Astrocyte (in vitro differentiated cells and primary cell): ENCODE results near the gene ELMO1. TPM values are rescaled to one million over a fixed set of nuclear protein-coding genes. Genes with fewer than 3 reads are reported as not detected.

Source experiments
- DNase-seq: peaks from one replicate; pipeline ENCODE4 v3.0.0-alpha.2; 2010; ENCODE audit warnings: low read depth
- FAIRE-seq: peaks from 2 replicates; lab custom pipeline; 2011; peaks lifted over from hg19 to GRCh38; lab: Jason Lieb, UNC
- H2AFZ ChIP-seq: 2 replicates; pipeline ENCODE4 v1.6.0; 2012; ENCODE audit warnings: low read depth, low read length, inconsistent platforms
- H3K27ac ChIP-seq: 2 replicates; pipeline ENCODE4 v1.5.1; 2011; ENCODE audit warnings: low read depth, low read length, inconsistent platforms
- H3K27me3 ChIP-seq: 2 replicates; pipeline ENCODE4 v1.6.0; 2011; ENCODE audit warnings: low read length, inconsistent platforms; ENCODE audit not compliant: insufficient read depth
- H3K36me3 ChIP-seq: 2 replicates; pipeline ENCODE4 v1.5.1; 2011; ENCODE audit warnings: low read length, inconsistent platforms; ENCODE audit not compliant: insufficient read depth
- H3K4me1 ChIP-seq: 2 replicates; pipeline ENCODE4 v1.5.1; 2011; ENCODE audit warnings: low read length, inconsistent platforms; ENCODE audit not compliant: insufficient read depth
- H3K4me2 ChIP-seq: 2 replicates; pipeline ENCODE4 v1.6.0; 2012; ENCODE audit warnings: low read length, inconsistent platforms
- H3K4me3 ChIP-seq: 2 replicates; pipeline ENCODE4 v1.5.1; 2011; ENCODE audit warnings: low read depth, mild to moderate bottlenecking, low read length, inconsistent platforms; ENCODE audit not compliant: insufficient read depth
- H3K79me2 ChIP-seq: 2 replicates; pipeline ENCODE4 v1.6.0; 2012; ENCODE audit warnings: mild to moderate bottlenecking, low read length, inconsistent platforms; ENCODE audit not compliant: insufficient read depth
- H3K9ac ChIP-seq: 2 replicates; pipeline ENCODE4 v1.6.0; 2012; ENCODE audit warnings: mild to moderate bottlenecking, low read length, inconsistent platforms
- H3K9me3 ChIP-seq: 2 replicates; pipeline ENCODE4 v1.5.1; 2012; ENCODE audit warnings: low read depth, mild to moderate bottlenecking, low read length, inconsistent platforms; ENCODE audit not compliant: insufficient read depth
- H4K20me1 ChIP-seq: 2 replicates; pipeline ENCODE4 v1.6.0; 2012; ENCODE audit warnings: low read length, inconsistent platforms; ENCODE audit not compliant: insufficient read depth
- H3K27ac Mint-ChIP-seq: one replicate; pipeline ENCODE4 v1.8.0; 2021; ENCODE audit warnings: mild to moderate bottlenecking, mixed read lengths; ENCODE audit not compliant: unreplicated experiment
- H3K27me3 Mint-ChIP-seq: one replicate; pipeline ENCODE4 v1.8.0; 2021; ENCODE audit warnings: low read depth, mixed read lengths; ENCODE audit not compliant: unreplicated experiment
- H3K36me3 Mint-ChIP-seq: one replicate; pipeline ENCODE4 v1.8.0; 2021; ENCODE audit warnings: low read depth, mixed read lengths; ENCODE audit not compliant: unreplicated experiment
- H3K4me1 Mint-ChIP-seq: one replicate; pipeline ENCODE4 v1.8.0; 2021; ENCODE audit warnings: low read depth, mixed read lengths; ENCODE audit not compliant: unreplicated experiment
- H3K4me3 Mint-ChIP-seq: one replicate; pipeline ENCODE4 v1.8.0; 2021; ENCODE audit warnings: mild to moderate bottlenecking, moderate library complexity, mixed read lengths; ENCODE audit not compliant: unreplicated experiment
- H3K9me3 Mint-ChIP-seq: one replicate; pipeline ENCODE4 v1.8.0; 2021; ENCODE audit warnings: mild to moderate bottlenecking, mixed read lengths; ENCODE audit not compliant: unreplicated experiment
- CTCF ChIP-seq: IDR thresholded peaks from 2 replicates; pipeline ENCODE4 v1.5.1; 2011; ENCODE audit warnings: low read depth, mild to moderate bottlenecking, inconsistent platforms, low read length, moderate library complexity; ENCODE audit not compliant: insufficient read depth
- EZH2 ChIP-seq: IDR thresholded peaks from 2 replicates; pipeline ENCODE4 v1.6.1; 2012; ENCODE audit warnings: mild to moderate bottlenecking, low read length, inconsistent platforms; ENCODE audit not compliant: insufficient read depth
- total RNA-seq: library from RNA; stranded (reverse); gene quantifications from 2 replicates; pipeline ENCODE4 v1.2.1, GENCODE V29; 2021

Gene ELMO1
- total RNA-seq, 1 donor from 2014 or later = 20.4 TPM

DNA sequence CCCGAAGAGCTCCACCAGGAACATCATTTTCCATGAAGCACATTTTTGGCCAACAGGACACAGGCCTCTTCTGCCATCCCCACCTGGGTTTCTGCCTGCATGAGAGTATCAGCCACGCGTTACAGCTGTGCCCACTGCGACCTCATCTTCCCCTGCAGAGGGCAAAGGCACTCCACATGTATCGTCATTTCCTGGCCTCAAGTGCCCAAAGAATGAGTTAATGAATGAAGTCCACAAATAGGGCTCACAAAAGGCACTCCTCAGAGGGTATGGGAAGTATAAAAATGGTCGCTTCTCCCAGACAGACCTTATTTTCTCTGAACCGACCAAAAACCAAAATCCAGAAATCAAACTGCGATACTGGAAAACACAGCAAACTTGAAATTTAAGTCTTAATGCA is 18.5 kb downstream of the ELMO1 start:
- no peak overlapping the region for H3K4me3 Mint-ChIP-seq
- H3K27ac Mint-ChIP-seq = no peak overlapping the region
- no peak for FAIRE-seq
- no peak for DNase-seq
- no peaks in the 10 kb centered on the region for H3K27me3 ChIP-seq
- H3K27ac ChIP-seq = no peak overlapping the region
- no peaks in the 10 kb centered on the region for H4K20me1 ChIP-seq
- H3K4me3 ChIP-seq = no peak overlapping the region
- no peaks in the 10 kb centered on the region for H3K9me3 Mint-ChIP-seq
- H3K4me1 Mint-ChIP-seq = no peaks in the 10 kb centered on the region
- H3K4me2 ChIP-seq = no peak overlapping the region
- H3K9me3 ChIP-seq = no peaks in the 10 kb centered on the region
- no peaks in the 10 kb centered on the region for H3K79me2 ChIP-seq
- H3K36me3 ChIP-seq = no peaks in the 10 kb centered on the region
- H2AFZ ChIP-seq = no peak overlapping the region
- H3K9ac ChIP-seq = no peak overlapping the region
- no peaks in the 10 kb centered on the region for H3K36me3 Mint-ChIP-seq
- no peaks in the 10 kb centered on the region for H3K27me3 Mint-ChIP-seq
- TF ChIP-seq EZH2 (no peak), CTCF (no peak)
- H3K4me1 ChIP-seq = no peaks in the 10 kb centered on the region

GRCh38 chr7:37429435-37429791 is 19.3 kb downstream of the ELMO1 start:
- Mint-ChIP-seq H3K36me3 (no peaks in the 10 kb centered on the region), H3K27ac (no peak overlapping the region), H3K9me3 (no peaks in the 10 kb centered on the region), H3K27me3 (no peaks in the 10 kb centered on the region), H3K4me3 (no peak overlapping the region), H3K4me1 (no peaks in the 10 kb centered on the region)
- Histone ChIP-seq H3K4me2 (no peak overlapping the region), H3K79me2 (no peaks in the 10 kb centered on the region), H3K9ac (no peak overlapping the region), H3K9me3 (no peaks in the 10 kb centered on the region), H3K4me3 (no peak overlapping the region), H3K4me1 (no peaks in the 10 kb centered on the region), H3K36me3 (no peaks in the 10 kb centered on the region), H3K27ac (no peak overlapping the region), H4K20me1 (no peaks in the 10 kb centered on the region), H3K27me3 (no peaks in the 10 kb centered on the region), H2AFZ (no peak overlapping the region)
- FAIRE-seq (no peak), DNase-seq (no peak)
- no peak for TF ChIP-seq CTCF

GRCh38 chr7:37428681-37429434 is 19.8 kb downstream of the ELMO1 start:
- no peak overlapping the region for H2AFZ ChIP-seq
- Mint-ChIP-seq H3K4me1 (no peaks in the 10 kb centered on the region), H3K36me3 (no peaks in the 10 kb centered on the region), H3K4me3 (no peak overlapping the region), H3K27ac (no peak overlapping the region), H3K9me3 (no peaks in the 10 kb centered on the region), H3K27me3 (no peaks in the 10 kb centered on the region)
- H3K4me1 ChIP-seq = no peaks in the 10 kb centered on the region
- FAIRE-seq = no peak
- H3K4me2 ChIP-seq = no peak overlapping the region
- no peak for DNase-seq
- H3K27ac ChIP-seq = no peak overlapping the region
- H4K20me1 ChIP-seq = no peaks in the 10 kb centered on the region
- no peaks in the 10 kb centered on the region for H3K27me3 ChIP-seq
- H3K4me3 ChIP-seq = no peak overlapping the region
- H3K36me3 ChIP-seq = no peaks in the 10 kb centered on the region
- H3K79me2 ChIP-seq = no peaks in the 10 kb centered on the region
- TF ChIP-seq EZH2 (no peak), CTCF (no peak)
- no peak overlapping the region for H3K9ac ChIP-seq
- no peaks in the 10 kb centered on the region for H3K9me3 ChIP-seq
